ENCODE results near the gene MAK. TPM values are rescaled to one million over a fixed set of nuclear protein-coding genes. Genes with fewer than 3 reads are reported as not detected.

MAK gene
- total and polyA plus RNA-seq, 2 of the 13 experiments (the other 11 are each of a cell fraction or from before 2014, with no cell fraction given), result 0.04 TPM; not detected in 1

DNA sequence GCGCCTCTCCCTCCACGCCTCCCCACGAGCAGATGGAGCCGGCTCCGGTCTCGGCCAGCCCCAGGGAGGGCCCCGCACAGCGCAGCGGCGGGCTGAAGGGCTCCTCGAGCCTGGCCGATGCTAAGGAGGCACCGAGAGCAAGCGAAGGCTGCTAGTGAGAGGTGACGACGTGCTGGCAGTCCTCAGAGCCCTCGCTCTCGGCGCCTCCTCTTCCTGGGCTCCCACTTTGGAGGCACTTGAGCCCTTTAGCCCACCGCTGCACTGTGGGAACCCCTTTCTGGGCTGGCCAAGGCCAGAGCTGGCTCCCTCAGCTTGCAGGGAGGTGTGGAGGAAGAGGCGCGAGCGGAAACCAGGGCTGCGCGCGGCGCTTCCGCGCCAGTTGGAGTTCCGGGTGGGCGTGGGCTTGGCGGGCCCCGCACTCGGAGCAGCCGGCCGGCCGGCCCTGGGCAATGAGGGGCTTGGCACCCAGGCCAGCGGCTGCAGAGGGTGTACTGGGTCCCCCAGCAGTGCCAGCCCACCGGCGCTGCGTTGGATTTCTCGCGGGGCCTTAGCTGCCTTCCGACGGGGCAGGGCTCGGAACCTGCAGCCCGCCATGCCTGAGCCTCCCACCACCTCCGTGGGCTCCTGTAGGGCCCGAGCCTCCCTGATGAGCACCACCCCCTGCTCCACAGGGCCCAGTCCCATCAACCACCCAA lies 117.9 kb downstream of the MAK start (continued):
- TF ChIP-seq ZNF547 (CRISPR knock-in tag; IDR thresholded peaks at IDR 0.05), result 0 out of 2 replicates have a peak, but pooled peaks have one; percentile 18
- TF ChIP-seq ZNF33A (CRISPR knock-in tag; IDR thresholded peaks at IDR 0.05; ENCODE audit: borderline replicate concordance), result no peak
- peak; percentile 47; the same call in 1 of the 2 replicates for TF ChIP-seq SIN3A (IDR thresholded peaks at IDR 0.05; ENCODE audit: borderline replicate concordance, low read depth, low read length)
- TF ChIP-seq ZNF441 (CRISPR knock-in tag; IDR thresholded peaks at IDR 0.05; ENCODE audit: borderline replicate concordance), result peak; percentile 42; the same call in 1 of the 2 replicates
- peak; percentile 74 for TF ChIP-seq YEATS4 (CRISPR knock-in tag; IDR thresholded peaks at IDR 0.05; ENCODE audit: borderline replicate concordance)
- peak; percentile 14; the same call in 1 of the 2 replicates for TF ChIP-seq RFXAP (CRISPR knock-in tag; IDR thresholded peaks at IDR 0.05; ENCODE audit: borderline replicate concordance)
- 0 out of 2 replicates have a peak, but pooled peaks have one; percentile 4 for TF ChIP-seq GATAD1 (CRISPR knock-in tag; IDR thresholded peaks at IDR 0.05)
- TF ChIP-seq BATF2 (CRISPR knock-in tag; IDR thresholded peaks at IDR 0.05), result peak; percentile 84; the same call in 1 of the 2 replicates
- no peak; the same call in 1 of the 2 replicates for TF ChIP-seq MTA1 (CRISPR knock-in tag; IDR thresholded peaks at IDR 0.05; ENCODE audit: borderline replicate concordance)
- 0 out of 2 replicates have a peak, but pooled peaks have one; percentile 1 for TF ChIP-seq TEF (CRISPR knock-in tag; IDR thresholded peaks at IDR 0.05)
- TF ChIP-seq SAFB2 (CRISPR knock-in tag; IDR thresholded peaks at IDR 0.05; ENCODE audit: borderline replicate concordance, low read depth), result peak; percentile 25; the same call in 1 of the 2 replicates
- peak; percentile 88 for TF ChIP-seq AGO2 (optimal IDR thresholded peaks at IDR 0.05; ENCODE audit: low read depth, low read length)
- TF ChIP-seq RARA (CRISPR knock-in tag; IDR thresholded peaks at IDR 0.05), result no peak
- TF ChIP-seq NCOA1 (CRISPR knock-in tag; IDR thresholded peaks at IDR 0.05), result 0 out of 2 replicates have a peak, but pooled peaks have one; percentile 60
